Neural progenitor cell (in vitro differentiated cells): Measurements from ENCODE around the gene SMOC2. TPM values are rescaled to one million over a fixed set of nuclear protein-coding genes. Genes with fewer than 3 reads are reported as not detected.
"Not testable (repeated sequence)": the region's sequence is repeated elsewhere in the genome, so short reads cannot be mapped to it uniquely, and the experiment has no call there.

Experiments
- DNase-seq: peaks from one replicate; pipeline ENCODE4 v3.0.0-alpha.2; 2016; ENCODE audit warnings: low spot score
- H2AFZ ChIP-seq: fragments of 200-600 bp; sonication (generic); replicated peaks from 2 replicates; pipeline ENCODE4 v1.6.1; 2016; ENCODE audit warnings: antibody characterized with exemption
- H3F3A ChIP-seq: fragments of 200-600 bp; sonication (generic); 2 replicates; pipeline ENCODE4 v1.6.1; 2016; ENCODE audit warnings: antibody characterized with exemption, low read depth
- H3K27ac ChIP-seq: fragments of 200-600 bp; sonication (generic); 2 replicates; pipeline ENCODE4 v1.5.1; 2016; ENCODE audit warnings: mild to moderate bottlenecking
- H3K27me3 ChIP-seq: fragments of 200-600 bp; sonication (generic); 2 replicates; pipeline ENCODE4 v1.6.1; 2016; ENCODE audit warnings: mild to moderate bottlenecking, moderate library complexity
- H3K36me3 ChIP-seq: fragments of 200-600 bp; sonication (generic); 2 replicates; pipeline ENCODE4 v1.5.1; 2016
- H3K4me1 ChIP-seq: fragments of 200-600 bp; sonication (generic); 2 replicates; pipeline ENCODE4 v1.6.1; 2016; ENCODE audit warnings: mixed run types
- H3K4me2 ChIP-seq: fragments of 200-600 bp; sonication (generic); 2 replicates; pipeline ENCODE4 v1.6.1; 2016
- H3K4me3 ChIP-seq: fragments of 200-600 bp; sonication (generic); 2 replicates; pipeline ENCODE4 v1.5.1; 2016
- H3K79me2 ChIP-seq: fragments of 200-600 bp; sonication (generic); 2 replicates; pipeline ENCODE4 v1.6.1; 2016; ENCODE audit warnings: low read depth
- H3K9ac ChIP-seq: fragments of 200-600 bp; sonication (generic); 2 replicates; pipeline ENCODE4 v1.6.1; 2016
- H3K9me3 ChIP-seq: fragments of 200-600 bp; sonication (generic); 2 replicates; pipeline ENCODE4 v1.5.1; 2016; ENCODE audit warnings: low read depth
- H4K20me1 ChIP-seq: fragments of 200-600 bp; sonication (generic); 2 replicates; pipeline ENCODE4 v1.6.1; 2016; ENCODE audit warnings: low read depth
- H3K27ac Mint-ChIP-seq: 3 replicates; pipeline ENCODE4 v1.8.0; 2021; ENCODE audit warnings: mixed read lengths
- H3K27me3 Mint-ChIP-seq: 2 replicates; pipeline ENCODE4 v1.8.0; 2022; ENCODE audit warnings: low read depth, mild to moderate bottlenecking, inconsistent platforms, moderate library complexity, mixed read lengths; ENCODE audit not compliant: insufficient read depth
- H3K36me3 Mint-ChIP-seq: 3 replicates; pipeline ENCODE4 v1.8.0; 2021; ENCODE audit warnings: mixed read lengths
- H3K4me1 Mint-ChIP-seq: 3 replicates; pipeline ENCODE4 v1.8.0; 2021; ENCODE audit warnings: mixed read lengths
- H3K4me3 Mint-ChIP-seq: 3 replicates; pipeline ENCODE4 v1.8.0; 2021; ENCODE audit warnings: mild to moderate bottlenecking, moderate library complexity, mixed read lengths
- H3K9me3 Mint-ChIP-seq: 3 replicates; pipeline ENCODE4 v1.8.0; 2020; ENCODE audit warnings: mixed read lengths
- CTCF ChIP-seq: fragments of 200-600 bp; sonication (generic); IDR thresholded peaks from 2 replicates; pipeline ENCODE4 v1.5.1; 2017; ENCODE audit warnings: antibody characterized with exemption, mild to moderate bottlenecking
- EZH2 ChIP-seq: fragments of 200-600 bp; sonication (generic); IDR thresholded peaks from 2 replicates; pipeline ENCODE4 v1.6.1; 2017; ENCODE audit warnings: antibody characterized with exemption, mild to moderate bottlenecking, moderate library complexity
- EZH2phosphoT487 ChIP-seq: fragments of 200-600 bp; sonication (generic); IDR thresholded peaks from 2 replicates; pipeline ENCODE4 v1.6.1; 2017; ENCODE audit warnings: antibody characterized with exemption
- total RNA-seq: library from RNA; depleted of rRNA; stranded (reverse); fragments of >200 nt; gene quantifications from 2 replicates; pipeline ENCODE4 v1.2.3, GENCODE V29; 2015; ENCODE audit warnings: low replicate concordance

Gene SMOC2
- total RNA-seq, 1 donor from 2014 or later: 0.75 TPM

DNA sequence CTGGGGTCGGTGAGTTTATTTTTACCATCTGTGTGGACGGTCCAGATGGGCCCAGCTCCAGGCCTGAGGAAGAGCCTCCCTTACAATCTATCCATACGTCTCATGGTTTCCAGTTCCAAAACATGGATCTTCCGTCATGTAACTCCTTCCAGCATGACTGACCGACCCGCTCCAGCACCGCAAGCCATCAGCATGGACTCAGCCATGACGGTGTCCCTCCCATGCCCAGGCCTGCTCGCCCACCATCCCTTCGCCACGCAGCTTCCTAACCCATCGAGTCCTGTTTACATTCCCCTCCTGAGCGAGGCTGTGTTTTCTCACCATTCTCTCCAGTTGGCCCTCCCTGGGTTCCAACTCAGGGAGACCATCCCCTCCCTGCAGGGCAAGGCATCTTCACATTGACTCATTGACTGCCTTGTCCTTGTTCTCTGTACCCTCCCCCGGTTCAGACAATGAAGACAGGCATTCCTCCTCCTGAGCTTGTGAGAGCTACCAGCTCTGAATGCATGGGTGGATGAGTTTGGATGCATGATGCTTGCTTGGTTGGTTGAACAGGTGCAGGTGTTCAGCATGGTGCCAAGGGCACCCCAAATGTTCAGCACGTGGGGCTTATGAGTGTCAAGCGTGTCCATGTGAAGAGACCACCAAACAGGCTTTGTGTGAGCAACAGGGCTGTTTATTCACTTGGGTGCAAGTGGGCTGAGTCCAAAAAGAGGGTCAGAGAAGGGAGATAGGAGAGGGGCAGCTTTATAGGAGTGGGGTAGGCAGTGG is 235.8 kb downstream of the SMOC2 start:
- TF ChIP-seq EZH2phosphoT487 (no peak), CTCF (no peak), EZH2 (no peak)
- Histone ChIP-seq H3K9ac (no peak overlapping the region), H3K79me2 (no peaks in the 10 kb centered on the region), H3K36me3 (no peaks in the 10 kb centered on the region), H3F3A (no peaks in the 10 kb centered on the region), H2AFZ (no peak overlapping the region), H3K4me3 (no peak overlapping the region), H3K27me3 (no peaks in the 10 kb centered on the region), H3K9me3 (no peaks in the 10 kb centered on the region), H3K4me1 (peaks cover 8% of the 10 kb centered on the region), H3K4me2 (no peak overlapping the region), H4K20me1 (no peaks in the 10 kb centered on the region), H3K27ac (no peak overlapping the region)
- Mint-ChIP-seq H3K27ac (peak overlapping the region; percentile 82), H3K36me3 (no peaks in the 10 kb centered on the region), H3K9me3 (no peaks in the 10 kb centered on the region), H3K4me1 (peaks cover 11% of the 10 kb centered on the region), H3K27me3 (peaks cover 8% of the 10 kb centered on the region), H3K4me3 (no peak overlapping the region)
- no peak for DNase-seq

- not testable (repeated sequence) for H3K27me3 ChIP-seq, H3K4me2 ChIP-seq, H3K9ac ChIP-seq, H3K9me3 Mint-ChIP-seq, H3K4me3 ChIP-seq, H3K4me3 Mint-ChIP-seq, H3K36me3 Mint-ChIP-seq, H3K79me2 ChIP-seq, H3K27me3 Mint-ChIP-seq, H3K27ac ChIP-seq, H2AFZ ChIP-seq, H3F3A ChIP-seq, H3K36me3 ChIP-seq, H3K9me3 ChIP-seq, H4K20me1 ChIP-seq, DNase-seq
- peaks cover 14% of the 10 kb centered on the region for H3K4me1 ChIP-seq
- Mint-ChIP-seq H3K27ac (peak overlapping the region; percentile 81), H3K4me1 (peaks cover 11% of the 10 kb centered on the region)
Measured at GRCh38 chr6:168677323-168677781, 236.4 kb downstream of the SMOC2 start.

- no peaks in the 10 kb centered on the region for H3K36me3 Mint-ChIP-seq
- Histone ChIP-seq H3K9ac (no peak overlapping the region), H4K20me1 (no peaks in the 10 kb centered on the region), H3K4me2 (no peak overlapping the region), H3K4me3 (no peak overlapping the region), H2AFZ (no peak overlapping the region), H3K4me1 (peaks cover 21% of the 10 kb centered on the region), H3K9me3 (no peaks in the 10 kb centered on the region), H3K36me3 (no peaks in the 10 kb centered on the region), H3K27me3 (no peaks in the 10 kb centered on the region), H3F3A (peaks cover 2% of the 10 kb centered on the region), H3K79me2 (no peaks in the 10 kb centered on the region), H3K27ac (no peak overlapping the region)
- no peak for TF ChIP-seq EZH2
- TF ChIP-seq CTCF: no peak
- no peak for TF ChIP-seq EZH2phosphoT487
- no peak overlapping the region for H3K4me3 Mint-ChIP-seq
- H3K27ac Mint-ChIP-seq: no peak overlapping the region
- peaks cover 19% of the 10 kb centered on the region for H3K4me1 Mint-ChIP-seq
- no peak for DNase-seq
- peaks cover 3% of the 10 kb centered on the region for H3K27me3 Mint-ChIP-seq
- no peaks in the 10 kb centered on the region for H3K9me3 Mint-ChIP-seq
Measured at GRCh38 chr6:168678077-168678476, 237.1 kb downstream of the SMOC2 start.

DNA sequence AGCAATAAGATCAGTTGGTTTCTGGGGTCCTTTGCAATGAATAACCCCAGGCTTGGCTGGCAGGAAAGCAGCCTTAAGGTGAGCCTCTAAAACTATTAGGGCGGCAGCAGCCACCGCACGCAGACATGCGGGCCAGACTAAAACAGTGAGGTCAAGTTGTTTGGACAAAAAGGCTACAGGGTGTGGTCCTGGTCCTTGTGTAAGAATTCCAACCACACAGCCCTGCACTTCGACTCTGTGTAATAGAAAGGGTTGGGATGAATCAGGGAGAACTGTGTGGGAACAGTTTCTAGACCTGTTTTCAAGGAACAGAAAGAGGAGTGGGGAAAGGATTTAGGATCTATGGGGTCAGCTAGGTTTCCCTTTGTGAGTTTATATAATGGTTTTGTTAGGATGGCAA is 237.6 kb downstream of the SMOC2 start:
- Histone ChIP-seq H3K9me3 (no peaks in the 10 kb centered on the region), H3K4me2 (no peak overlapping the region), H3K9ac (no peak overlapping the region), H3K36me3 (no peaks in the 10 kb centered on the region), H4K20me1 (no peaks in the 10 kb centered on the region), H3K4me1 (peaks cover 26% of the 10 kb centered on the region), H3K4me3 (no peak overlapping the region), H3F3A (peaks cover 7% of the 10 kb centered on the region), H3K79me2 (no peaks in the 10 kb centered on the region), H3K27me3 (no peaks in the 10 kb centered on the region), H3K27ac (no peak overlapping the region), H2AFZ (no peak overlapping the region)
- Mint-ChIP-seq H3K27me3 (peaks cover 3% of the 10 kb centered on the region), H3K4me3 (no peak overlapping the region), H3K9me3 (no peaks in the 10 kb centered on the region), H3K4me1 (peaks cover 24% of the 10 kb centered on the region), H3K27ac (no peak overlapping the region), H3K36me3 (no peaks in the 10 kb centered on the region)
- TF ChIP-seq CTCF: no peak
- no peak for TF ChIP-seq EZH2phosphoT487
- no peak for DNase-seq
